Left cardiac atrium (tissue), 4 donors: ENCODE measurements around the gene KCNJ5. TPM values are rescaled to one million over a fixed set of nuclear protein-coding genes. Genes with fewer than 3 reads are reported as not detected.
A peak's percentile ranks its signal among the peaks of the same experiment; 100 is the strongest.

Experiments used
- ATAC-seq, 2 donors: fragments of 200-7000 bp; cut with Tn5 transposase; one replicate each; pipeline ENCODE4 v1.9.1; 2020; ENCODE audit warnings: mild to moderate bottlenecking in 2 of 2, moderate library complexity in 2 of 2
- DNase-seq: peaks from one replicate; pipeline ENCODE4 v3.0.0-alpha.2; 2020
- intact Hi-C, 2 donors: fragments of 100-400 bp; cut with DNase I; formaldehyde crosslinking; loops; one replicate each; pipeline versions ENCODE4 v1.14.1 to v1.15.1; 2022 to 2023
- total RNA-seq, 2 donors: library from RNA; stranded (reverse); fragmentation: NEBNext Ultra II Directional; extraction: Animal tissue kit (Norgen Biotek cat#: 25700); gene quantifications; one replicate each; pipeline ENCODE4 v1.2.1, GENCODE V29; 2021
- donor health status: DM: no; HTN: yes; CAD: no.
- donor health status: DM: no; HTN: yes; CAD: no; lungs with severe emphysema.
- donor health status: DM: yes; HTN: yes; CAD: no.
- donor health status: Dilated cardiomyopathy.

Gene KCNJ5
- total RNA-seq, 2 donors from 2014 or later: 6.1 to 15.6 TPM

GRCh38 chr11:128940603-128941002 lies 49.4 kb downstream of the KCNJ5 start:
- DNase-seq (no peak), ATAC-seq (no peak)
- intact Hi-C loops: no loop called here

- no peak for ATAC-seq
- DNase-seq: no peak
- intact Hi-C loops: no loop called here
Measured at GRCh38 chr11:128941110-128941509, 50.0 kb downstream of the KCNJ5 start.

- intact Hi-C loops: no loop called here
- ATAC-seq: no peak
- no peak for DNase-seq
Measured at GRCh38 chr11:128941573-128942271, 50.6 kb downstream of the KCNJ5 start.

DNA sequence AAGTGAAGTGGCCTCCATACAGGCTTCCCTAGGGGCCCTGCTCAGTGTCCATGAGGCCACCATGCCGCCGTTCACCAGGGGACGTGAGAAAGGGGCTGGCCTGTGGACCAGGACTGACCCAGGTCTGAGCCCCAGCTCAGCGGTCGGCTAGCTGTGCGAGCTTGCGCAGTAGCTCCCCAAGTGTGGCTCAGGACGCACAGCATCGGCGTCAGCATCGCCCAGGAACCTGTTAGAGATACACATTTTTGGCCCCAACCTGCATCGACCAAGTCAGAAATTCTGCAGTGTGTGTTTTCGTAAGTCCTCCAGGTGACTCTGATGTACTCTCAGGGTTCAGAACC lies 51.1 kb downstream of the KCNJ5 start:
- DNase-seq (no peak), ATAC-seq (no peak)
- intact Hi-C loops: no loop called here

GRCh38 chr11:128942817-128943427 lies 51.8 kb downstream of the KCNJ5 start, which contains the start of gene TP53AIP1:
TSS of gene TP53AIP1 (minus strand) at chr11:128942871. CDS start at chr11:128937818, 5,053 bp downstream.
- ATAC-seq: no peak
- intact Hi-C loops: no loop called here
- no peak for DNase-seq

- DNase-seq (no peak), ATAC-seq (no peak)
- intact Hi-C loops: no loop called here
Measured at GRCh38 chr11:128943428-128943976, 52.3 kb downstream of the KCNJ5 start.

DNA sequence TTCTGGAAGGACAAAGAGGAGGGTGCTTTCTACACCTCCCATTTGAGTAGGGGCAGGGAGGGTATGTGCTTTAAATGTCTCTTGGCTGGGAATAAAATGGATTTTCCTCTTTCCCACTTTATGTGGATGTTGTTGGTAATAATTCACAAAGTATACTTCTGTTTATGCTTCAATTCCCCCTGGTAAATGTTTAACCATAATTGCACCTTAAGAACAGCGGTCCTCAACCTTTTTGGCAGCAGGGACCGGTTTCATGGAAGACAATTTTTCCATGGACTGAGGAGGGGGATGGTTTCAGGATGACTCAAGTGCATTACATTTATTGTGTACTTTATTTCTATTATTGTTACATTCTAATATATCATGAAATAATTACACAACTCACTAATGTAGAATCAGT lies 55.5 kb downstream of the KCNJ5 start:
- intact Hi-C loops: no loop called here
- no peak for DNase-seq
- no peak for ATAC-seq

GRCh38 chr11:128947773-128948172 lies 56.6 kb downstream of the KCNJ5 start:
- intact Hi-C loops: no loop called here
- DNase-seq: no peak
- ATAC-seq: no peak

DNA sequence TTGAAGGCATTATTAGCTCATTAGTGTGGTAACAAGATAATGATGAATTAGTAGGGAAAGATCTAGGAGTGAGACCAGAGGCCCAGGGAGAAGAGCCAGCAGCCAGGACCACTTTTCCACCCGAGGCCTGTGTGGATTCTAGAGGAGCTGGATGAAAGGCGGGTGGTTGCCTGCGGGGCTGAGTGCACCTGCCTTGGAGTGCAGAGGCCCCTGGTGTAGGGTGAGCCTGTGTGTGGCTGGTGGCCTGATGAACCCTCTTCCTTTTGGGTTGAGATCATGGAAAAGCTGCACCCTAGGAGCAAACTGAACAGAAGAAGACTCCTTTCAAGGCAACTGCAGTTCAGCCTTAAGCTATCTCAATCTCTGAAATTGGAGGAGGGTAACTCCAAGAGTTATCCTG lies 57.4 kb downstream of the KCNJ5 start:
- ATAC-seq: peak; percentile 44 to 68
- intact Hi-C loops: no loop called here
- no peak for DNase-seq

DNA sequence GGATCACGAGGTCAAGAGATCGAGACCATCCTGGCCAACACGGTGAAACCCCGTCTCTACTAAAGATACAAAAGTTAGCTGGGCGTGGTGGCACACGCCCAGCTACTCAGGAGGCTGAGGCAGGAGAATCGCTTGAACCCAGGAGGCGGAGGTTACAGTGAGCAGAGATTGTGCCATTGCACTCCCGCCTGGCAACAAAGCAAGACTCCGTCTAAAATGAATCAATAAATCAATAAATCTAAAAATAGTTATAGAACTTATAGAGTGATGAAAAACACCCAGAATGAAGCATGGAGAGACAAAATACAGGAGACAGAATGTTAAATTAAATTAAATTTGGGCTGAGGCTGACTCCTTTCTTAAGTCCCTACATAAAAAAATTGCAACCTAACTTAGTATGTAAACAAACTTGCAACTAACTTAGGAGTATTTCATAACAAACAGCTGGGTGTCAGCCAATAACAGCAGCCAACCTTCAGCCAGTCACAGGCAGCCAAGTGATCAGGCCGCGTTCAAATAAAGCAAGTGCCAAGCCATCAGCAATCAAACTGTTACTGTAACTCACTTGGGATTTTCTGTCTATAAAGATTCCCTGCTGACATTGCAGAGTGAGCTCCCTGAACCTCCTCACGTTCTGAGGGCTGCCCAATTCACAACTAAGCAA lies 58.8 kb downstream of the KCNJ5 start:
- ATAC-seq (no peak), DNase-seq (no peak)
- intact Hi-C loops: loop anchor here in 1 of 2 donors (10.0 kb wide), 2 partner anchors 775 to 915 kb away; no protein-coding TSS in a partner anchor

DNA sequence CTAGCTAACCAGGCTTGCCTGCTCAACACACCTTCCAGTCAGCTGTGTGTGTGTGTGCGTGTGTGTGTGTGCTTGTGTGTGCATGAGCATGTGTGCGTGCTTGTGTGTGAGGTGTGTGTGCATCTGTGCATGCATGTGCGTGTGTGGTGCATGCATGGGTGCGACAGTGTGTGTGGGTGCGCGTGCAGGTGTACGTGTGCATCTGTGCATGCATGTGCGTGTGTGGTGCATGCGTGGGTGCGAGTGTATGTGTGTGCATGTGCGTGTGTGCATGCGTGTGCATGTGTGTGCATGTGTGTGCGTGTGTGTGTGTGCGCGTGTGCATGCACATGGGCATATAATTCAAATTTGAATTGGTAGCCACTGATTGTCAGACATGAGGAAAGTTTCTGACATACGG lies 62.0 kb downstream of the KCNJ5 start:
- DNase-seq (no peak), ATAC-seq (no peak)
- intact Hi-C loops: loop anchor here in 1 of 2 donors (10.0 kb wide), 2 partner anchors 778 to 918 kb away; no protein-coding TSS in a partner anchor

DNA sequence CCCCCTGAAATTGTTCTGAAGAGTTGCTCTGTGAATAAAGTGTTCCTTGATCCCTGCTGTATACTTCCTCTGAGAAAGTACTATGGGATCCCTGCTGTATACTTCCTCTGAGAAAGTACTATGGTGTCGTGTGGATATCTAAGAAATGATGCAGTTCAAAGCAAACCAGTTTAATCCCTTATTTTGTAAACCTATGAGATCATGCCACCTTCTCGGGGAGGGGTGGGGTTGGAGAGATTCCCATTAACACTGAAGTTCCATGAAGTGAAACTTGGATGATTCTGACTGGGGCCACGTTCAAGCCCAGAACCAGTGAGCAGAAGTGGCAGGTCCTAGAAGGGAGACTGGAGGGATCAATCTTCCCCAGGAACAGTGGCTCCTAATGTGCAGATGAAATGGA lies 64.5 kb downstream of the KCNJ5 start:
- intact Hi-C loops: loop anchor here (2.0 to 10.0 kb wide), 4 partner anchors 68 to 921 kb away; no protein-coding TSS in a partner anchor
- no peak for ATAC-seq
- DNase-seq: no peak

- DNase-seq (no peak), ATAC-seq (peak; percentile 83 to 87)
- intact Hi-C loops: loop anchor here (2.0 to 10.0 kb wide), 4 partner anchors 69 to 922 kb away; no protein-coding TSS in a partner anchor
Measured at GRCh38 chr11:128956401-128957201, 65.4 kb downstream of the KCNJ5 start.

DNA sequence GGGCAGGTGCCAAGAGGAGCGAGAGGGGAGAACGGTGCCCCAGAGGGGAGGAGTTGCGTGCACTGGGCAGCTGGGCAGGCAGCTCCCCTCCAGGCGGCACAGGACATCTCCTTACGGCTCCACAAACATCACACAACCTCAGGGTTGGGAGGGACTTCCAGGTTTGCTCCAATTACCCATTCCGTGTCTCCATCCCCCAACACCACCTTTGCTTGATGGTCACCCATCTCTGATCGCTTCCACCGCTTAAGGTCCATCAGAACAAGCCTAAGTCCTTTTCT lies 66.0 kb downstream of the KCNJ5 start:
- ATAC-seq: peak in 1 of 2 donors; percentile 10
- intact Hi-C loops: loop anchor here (2.0 to 10.0 kb wide), 4 partner anchors 70 to 922 kb away; no protein-coding TSS in a partner anchor
- DNase-seq: no peak

GRCh38 chr11:128961645-128962044 lies 70.5 kb downstream of the KCNJ5 start:
- ATAC-seq (no peak), DNase-seq (no peak)
- intact Hi-C loops: no loop called here

DNA sequence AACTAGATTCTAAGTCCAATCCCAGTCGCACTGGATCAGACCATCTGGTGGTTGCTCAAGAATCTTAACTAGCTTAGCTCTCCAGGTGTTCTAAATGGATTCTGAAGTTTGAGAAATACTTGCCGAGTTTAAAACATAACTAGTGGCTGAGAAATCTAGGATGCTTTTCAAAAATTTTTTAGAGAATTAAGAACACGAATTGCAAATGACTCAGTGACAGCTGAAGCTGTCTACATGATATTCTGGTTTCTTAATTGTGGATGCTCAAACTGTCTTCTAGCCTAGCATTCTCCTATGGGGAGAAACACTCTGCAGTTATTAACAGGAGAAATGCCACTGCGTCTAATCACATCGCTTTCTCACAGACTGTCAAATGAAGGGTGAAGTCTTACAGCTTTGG lies 71.7 kb downstream of the KCNJ5 start:
- DNase-seq (no peak), ATAC-seq (no peak)
- intact Hi-C loops: no loop called here

DNA sequence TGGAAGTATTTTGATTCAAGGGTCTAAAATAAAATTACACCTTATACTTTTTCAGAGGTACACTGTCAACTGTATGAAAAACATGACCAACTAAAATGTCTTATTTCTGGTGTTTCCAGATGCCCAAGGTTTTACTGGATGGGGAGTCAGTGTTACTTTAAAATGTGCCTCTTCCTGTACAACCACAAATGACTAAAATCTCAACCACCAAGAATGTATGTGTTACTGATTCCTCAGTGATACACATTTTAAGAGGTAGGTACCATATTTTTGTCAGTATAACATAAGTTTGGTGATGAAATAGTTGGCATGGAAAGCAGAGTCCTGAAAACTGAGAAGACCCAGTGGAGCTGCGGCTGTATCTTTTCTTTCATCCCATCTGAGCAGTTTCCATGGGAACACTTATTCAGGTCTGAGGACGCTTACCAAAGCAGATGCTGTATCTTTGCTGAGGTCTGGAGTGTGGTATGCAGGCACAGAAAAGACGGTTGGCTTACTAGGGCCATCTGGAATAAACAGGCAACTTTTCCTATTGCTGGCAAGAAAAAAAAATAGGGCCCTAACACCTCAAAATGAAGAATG lies 72.7 kb downstream of the KCNJ5 start:
- intact Hi-C loops: no loop called here
- ATAC-seq: no peak
- DNase-seq: no peak

DNA sequence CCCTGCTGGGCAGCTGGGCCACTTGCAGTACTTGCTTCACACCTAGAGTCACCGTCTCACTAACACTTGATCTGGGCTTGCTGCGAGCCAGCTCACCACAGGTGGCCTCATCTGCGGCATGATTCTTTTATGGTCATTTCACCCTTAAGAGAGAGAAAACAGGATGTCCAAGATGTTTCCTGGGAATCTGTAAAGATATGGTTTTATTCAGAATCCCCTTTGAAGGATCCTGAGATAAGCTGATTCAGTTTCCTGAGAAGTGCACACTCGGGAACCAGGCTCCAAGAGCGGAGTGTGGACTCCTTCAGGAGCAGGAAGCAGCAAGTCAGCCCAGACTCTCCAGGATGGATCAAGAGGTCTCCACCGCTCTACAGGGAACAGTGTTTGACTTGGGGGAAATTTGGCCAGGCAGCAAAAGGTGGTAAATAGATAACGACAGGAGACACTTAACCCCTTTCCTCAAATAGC lies 73.3 kb downstream of the KCNJ5 start:
- DNase-seq (no peak), ATAC-seq (no peak)
- intact Hi-C loops: no loop called here

- ATAC-seq: peak in 1 of 2 donors; percentile 30
- intact Hi-C loops: no loop called here
Measured at GRCh38 chr11:128965485-128965884, 74.3 kb downstream of the KCNJ5 start.

More at GRCh38 chr11:128965485-128965884, 74.3 kb downstream of the KCNJ5 start:
- no peak for DNase-seq
